GM12878 (cell line): ENCODE measurements around the gene PRRC2A. TPM values are rescaled to one million over a fixed set of nuclear protein-coding genes. Genes with fewer than 3 reads are reported as not detected.
A peak's percentile ranks its signal among the peaks of the same experiment; 100 is the strongest.

ENCODE experiments used
- ATAC-seq: fragments of 200-7000 bp; cut with Tn5 transposase; 3 replicates; pipeline ENCODE4 v1.9.1; 2020; ENCODE audit warnings: mild to moderate bottlenecking, moderate library complexity
- BruUV-seq: library from RNA; stranded (reverse); fragments of 400-500 nt; replicated peaks from 2 replicates; lab custom pipeline; 2021; lab: Mats Ljungman, UMichigan
- CTCF ChIA-PET: fragments of 300-600 bp; sonication (Branson Sonifier 250); formaldehyde crosslinking; extraction: SDS; loops from one replicate; lab custom pipeline; 2021; ENCODE audit warnings: inconsistent platforms; lab: Yijun Ruan, JAX
- POLR2A ChIA-PET: fragments of 350-600 bp; formaldehyde crosslinking; extraction: SDS; loops from one replicate; lab custom pipeline; 2021; ENCODE audit warnings: inconsistent platforms; lab: Charles Lee
- RAD21 ChIA-PET: fragments of 300-600 bp; sonication (Branson Sonifier 250); formaldehyde crosslinking; loops from one replicate; lab custom pipeline; 2023; ENCODE audit warnings: antibody characterized with exemption; ENCODE audit not compliant: unreplicated experiment; lab: Charles Lee
- SMC1A ChIA-PET: fragments of 300-600 bp; sonication (Branson Sonifier 250); formaldehyde crosslinking; loops from one replicate; lab custom pipeline; 2023; ENCODE audit not compliant: unreplicated experiment, uncharacterized antibody; lab: Charles Lee
- DNase-seq: peaks from one replicate; pipeline ENCODE4 v3.0.0-alpha.2; 2011; ENCODE audit warnings: low read depth, low spot score
- FAIRE-seq: peaks from 3 replicates; lab custom pipeline; 2011; peaks lifted over from hg19 to GRCh38; lab: Jason Lieb, UNC
- H2AFZ ChIP-seq: 2 replicates; pipeline ENCODE4 v1.6.0; 2011; ENCODE audit warnings: low read depth, low read length, control low read depth; ENCODE audit not compliant: control insufficient read depth
- H3K27ac ChIP-seq: 2 replicates; pipeline ENCODE4 v1.5.1; 2011; ENCODE audit warnings: control low read depth; ENCODE audit not compliant: control insufficient read depth, insufficient read depth
- H3K27me3 ChIP-seq, 2 experiments: replicated peaks in 1 of 2; 2 replicates each; pipeline versions ENCODE4 v1.6.0 to v1.6.1; 2011; ENCODE audit warnings: low read length in 1 of 2; ENCODE audit not compliant: control insufficient read depth in 2 of 2, insufficient read depth in 2 of 2
- H3K36me3 ChIP-seq, 2 experiments: 2 replicates each; pipeline ENCODE4 v1.5.1; 2011; ENCODE audit warnings: low read length in 1 of 2; ENCODE audit not compliant: control insufficient read depth in 2 of 2, insufficient read depth in 2 of 2
- H3K4me1 ChIP-seq: 2 replicates; pipeline ENCODE4 v1.6.1; 2011; ENCODE audit warnings: mild to moderate bottlenecking, low read length, moderate library complexity, mixed read lengths; ENCODE audit not compliant: control insufficient read depth, insufficient read depth
- H3K4me2 ChIP-seq: 2 replicates; pipeline ENCODE4 v1.6.0; 2011; ENCODE audit warnings: control low read depth; ENCODE audit not compliant: control insufficient read depth, insufficient read depth
- H3K4me3 ChIP-seq: fragments of 200-600 bp; sonication (generic); 2 replicates; pipeline ENCODE4 v1.5.1; 2016
- H3K79me2 ChIP-seq: 2 replicates; pipeline ENCODE4 v1.6.0; 2011; ENCODE audit warnings: low read length; ENCODE audit not compliant: control insufficient read depth, insufficient read depth
- H3K9ac ChIP-seq: 2 replicates; pipeline ENCODE4 v1.8.0; 2011; ENCODE audit warnings: low read length, control low read depth, mixed read lengths; ENCODE audit not compliant: control insufficient read depth, insufficient read depth
- H3K9me3 ChIP-seq: replicated peaks from 3 replicates; pipeline ENCODE4 v1.5.1; 2011; ENCODE audit warnings: mild to moderate bottlenecking, low read length; ENCODE audit not compliant: control insufficient read depth, insufficient read depth
- H4K20me1 ChIP-seq: 2 replicates; pipeline ENCODE4 v1.6.0; 2011; ENCODE audit not compliant: control insufficient read depth, insufficient read depth
- CBFB ChIP-seq: IDR thresholded peaks from 2 replicates; pipeline ENCODE4 v1.6.1; 2016; ENCODE audit warnings: antibody characterized with exemption, low read depth
- MEF2B ChIP-seq: fragments of 450-650 bp; IDR thresholded peaks from 2 replicates; pipeline ENCODE4 v1.6.1; 2018; ENCODE audit warnings: mild to moderate bottlenecking, moderate library complexity; ENCODE audit not compliant: partially characterized antibody, poor library complexity, severe bottlenecking
- PAX5 ChIP-seq: IDR thresholded peaks from 2 replicates; pipeline ENCODE4 v1.6.1; 2011; ENCODE audit warnings: low read depth, low read length, borderline replicate concordance
- POLR2A ChIP-seq: IDR thresholded peaks from 2 replicates; pipeline ENCODE4 v1.6.1; 2011; ENCODE audit warnings: low read depth, mild to moderate bottlenecking, low read length
- RCOR1 ChIP-seq: conservative IDR thresholded peaks from 2 replicates; pipeline ENCODE4 v1.6.1; 2012; ENCODE audit warnings: low read depth, low read length, improper control_type of control experiment
- SMAD5 ChIP-seq: IDR thresholded peaks from 2 replicates; pipeline ENCODE4 v1.6.1; 2016; ENCODE audit warnings: antibody characterized with exemption, low read depth
- TAF1 ChIP-seq: IDR thresholded peaks from 2 replicates; pipeline ENCODE4 v1.6.1; 2011; ENCODE audit warnings: mild to moderate bottlenecking, low read depth, low read length, borderline replicate concordance
- WGBS: methylation state at CpG from one replicate; pipeline ENCODE4 v1.1.6; 2016; ENCODE audit warnings: low lambda C conversion rate; ENCODE audit not compliant: insufficient replicate concordance, insufficient coverage; ENCODE audit errors: missing lambda C conversion rate; 5-methylcytosine and 5-hydroxymethylcytosine counted together
- in situ Hi-C: fragments of 300-500 bp; cut with MboI; formaldehyde crosslinking; loops from 9 replicates; pipeline ENCODE4 v1.14.3; 2018; ENCODE audit warnings: mixed read lengths
- intact Hi-C: fragments of 100-400 bp; cut with micrococcal nuclease; formaldehyde crosslinking; loops from one replicate; pipeline ENCODE4 v1.14.2; 2022; ENCODE audit not compliant: unreplicated experiment
- polyA plus RNA-seq, 11 experiments: library from polyadenylated mRNA; depleted of rRNA in 4 of 11; unstranded in 6 of 11; stranded (reverse) in 5 of 11; fragments of >200 nt; fragmentation: Nextera tagmentation in 4 of 11; fragmentation: Illumina TruSeq in 1 of 11; extraction: Ambion mirVana in 4 of 11; extraction: Trizol in 1 of 11; gene quantifications; 1 replicate in 1 of 11; 2 replicates in 10 of 11; pipeline versions ENCODE4 v1.2.1 to v1.2.3, GENCODE V29; 2011 to 2016; ENCODE audit warnings: inconsistent platforms in 2 of 11, missing spikeins in 2 of 11, low read depth in 1 of 11
- total RNA-seq, 4 experiments: library from RNA; depleted of rRNA in 3 of 4; stranded (reverse); fragments of >200 nt in 3 of 4; fragmentation: Illumina TruSeq in 1 of 4; extraction: Trizol in 1 of 4; gene quantifications; 2 replicates each; pipeline versions ENCODE4 v1.2.1 to v1.2.3, GENCODE V29; 2013 to 2021

Gene PRRC2A
- total and polyA plus RNA-seq, 10 of the 15 experiments (the other 5 are each of a cell fraction or from before 2014, with no cell fraction given) = 0.40 to 244 (median 61.3) TPM

GRCh38 chr6:31578184-31579118 lies 42.1 kb upstream of the PRRC2A start (continued):
- TF ChIP-seq MEF2B (peak; percentile 32), PAX5 (peak; percentile 21; the same call in 1 of the 2 replicates), TAF1 (no peak), SMAD5 (peak; percentile 78), POLR2A (peak; percentile 62)

- RAD21 ChIA-PET = interaction anchor here (6.2 to 17.5 kb wide), 3 partner anchors 9 to 26 kb away, joined by 53 to 620 read pairs (median 466); partner anchors contain the start of genes ATP6V1G2, LTA, NCR3 and NFKBIL1
- FAIRE-seq = no peak
- peak overlapping the region; percentile 91 for H3K27ac ChIP-seq
These were observed 41.4 kb upstream of the PRRC2A start for GRCh38 chr6:31579119-31579505.

More at GRCh38 chr6:31579119-31579505, 41.4 kb upstream of the PRRC2A start:
- DNase-seq (no peak), ATAC-seq (no peak)
- Histone ChIP-seq H3K4me1 (peaks cover 39% of the 10 kb centered on the region), H4K20me1 (no peaks in the 10 kb centered on the region), H3K4me2 (peak overlapping the region; percentile 95), H3K4me3 (peak overlapping the region; percentile 93; the same call in 1 of the 2 replicates), H3K27me3 (no peaks in the 10 kb centered on the region), H3K9ac (no peak overlapping the region), H3K79me2 (peaks cover 80% of the 10 kb centered on the region), H3K36me3 (peaks cover 0 to 7% of the 10 kb centered on the region in 2 experiments; a peak in 2 of 4 replicates), H2AFZ (no peak overlapping the region), H3K9me3 (no peaks in the 10 kb centered on the region)
- SMC1A ChIA-PET = interaction anchor here (2.4 to 45.5 kb wide), 3 partner anchors 16 to 31 kb away, joined by 8 to 1989 read pairs (median 523); partner anchors contain the start of genes ATP6V1G2, DDX39B, LTA and NCR3
- WGBS = 34% methylated on average over 3 of the region's 3 CpGs
- CTCF ChIA-PET = interaction anchor here (1.1 to 31.0 kb wide), 3 partner anchors 14 to 85 kb away, joined by 3 to 2098 read pairs (median 789); partner anchors contain the start of genes ATP6V1G2, DDX39B, LST1 and LTA
- POLR2A ChIA-PET = interaction anchor here (5.2 to 17.1 kb wide), 5 partner anchors 5 to 29 kb away, joined by 42 to 282 read pairs (median 222); partner anchors contain the start of genes ATP6V1G2, LST1, LTB and NCR3
- intact Hi-C loops (no loop called here), in situ Hi-C loops (no loop called here)
- TF ChIP-seq RCOR1 = no peak
- 0 out of 2 replicates have a peak, but pooled peaks have one; percentile 10 for TF ChIP-seq CBFB
- no TSS peak for BruUV-seq
